ENCODE measurements around the gene C6orf52.
A peak's percentile ranks its signal among the peaks of the same experiment; 100 is the strongest.
"Not testable (repeated sequence)": the region's sequence is repeated elsewhere in the genome, so short reads cannot be mapped to it uniquely, and the experiment has no call there.

Gene C6orf52

DNA sequence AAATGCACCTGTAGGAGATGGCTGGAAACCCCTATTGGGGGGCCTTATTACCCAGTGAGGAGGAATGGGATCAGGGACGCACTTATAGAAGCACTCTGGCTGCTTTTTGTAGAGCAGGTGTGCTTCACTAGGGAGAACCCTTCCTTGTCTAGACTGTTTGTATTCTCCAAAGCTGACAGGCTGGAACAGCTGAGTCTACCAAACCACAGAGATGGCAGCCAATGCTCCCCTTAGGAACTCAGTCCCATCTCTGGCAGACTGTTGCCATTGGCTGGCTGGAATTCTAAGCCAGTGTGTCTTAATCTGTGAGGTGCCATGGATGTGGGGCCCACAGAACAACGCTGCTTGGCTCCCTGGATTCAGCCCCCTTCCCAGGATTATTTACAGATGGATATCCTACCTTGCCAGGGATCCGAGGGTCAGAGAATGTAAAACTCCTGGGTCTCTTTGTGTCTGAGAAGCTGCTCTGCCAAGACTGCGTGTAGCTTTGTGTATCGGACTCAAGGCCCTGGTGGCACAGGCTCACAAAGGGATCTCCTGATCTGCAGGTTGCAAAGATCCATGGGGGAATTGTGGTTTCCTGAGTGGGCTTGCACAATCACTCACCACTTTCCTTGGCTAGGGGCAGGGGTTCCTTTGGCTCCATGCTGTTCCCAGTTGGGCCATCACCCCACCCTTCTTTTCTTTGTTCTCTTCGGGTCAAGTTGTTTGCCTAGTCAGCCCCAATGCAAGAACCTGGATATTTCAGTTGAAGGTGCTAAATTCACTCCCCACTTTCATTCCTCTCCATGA, 26.1 kb downstream of the C6orf52 start:
- no peak for DNase-seq
- Histone ChIP-seq H3K4me3 (ENCODE audit: low read depth, low read length) (no peak overlapping the region), H3K27me3 (ENCODE audit: insufficient read depth, low read depth, severe bottlenecking) (no peaks in the 10 kb centered on the region), H3K36me3 (no peaks in the 10 kb centered on the region), H3K9me3 (ENCODE audit: severe bottlenecking) (no peaks in the 10 kb centered on the region), H3K27ac (no peak overlapping the region)
- TF ChIP-seq, protein P1, sequence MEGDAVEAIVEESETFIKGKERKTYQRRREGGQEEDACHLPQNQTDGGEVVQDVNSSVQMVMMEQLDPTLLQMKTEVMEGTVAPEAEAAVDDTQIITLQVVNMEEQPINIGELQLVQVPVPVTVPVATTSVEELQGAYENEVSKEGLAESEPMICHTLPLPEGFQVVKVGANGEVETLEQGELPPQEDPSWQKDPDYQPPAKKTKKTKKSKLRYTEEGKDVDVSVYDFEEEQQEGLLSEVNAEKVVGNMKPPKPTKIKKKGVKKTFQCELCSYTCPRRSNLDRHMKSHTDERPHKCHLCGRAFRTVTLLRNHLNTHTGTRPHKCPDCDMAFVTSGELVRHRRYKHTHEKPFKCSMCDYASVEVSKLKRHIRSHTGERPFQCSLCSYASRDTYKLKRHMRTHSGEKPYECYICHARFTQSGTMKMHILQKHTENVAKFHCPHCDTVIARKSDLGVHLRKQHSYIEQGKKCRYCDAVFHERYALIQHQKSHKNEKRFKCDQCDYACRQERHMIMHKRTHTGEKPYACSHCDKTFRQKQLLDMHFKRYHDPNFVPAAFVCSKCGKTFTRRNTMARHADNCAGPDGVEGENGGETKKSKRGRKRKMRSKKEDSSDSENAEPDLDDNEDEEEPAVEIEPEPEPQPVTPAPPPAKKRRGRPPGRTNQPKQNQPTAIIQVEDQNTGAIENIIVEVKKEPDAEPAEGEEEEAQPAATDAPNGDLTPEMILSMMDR (IDR thresholded peaks at IDR 0.05; ENCODE audit: low read depth, low read length) = no peak

DNA sequence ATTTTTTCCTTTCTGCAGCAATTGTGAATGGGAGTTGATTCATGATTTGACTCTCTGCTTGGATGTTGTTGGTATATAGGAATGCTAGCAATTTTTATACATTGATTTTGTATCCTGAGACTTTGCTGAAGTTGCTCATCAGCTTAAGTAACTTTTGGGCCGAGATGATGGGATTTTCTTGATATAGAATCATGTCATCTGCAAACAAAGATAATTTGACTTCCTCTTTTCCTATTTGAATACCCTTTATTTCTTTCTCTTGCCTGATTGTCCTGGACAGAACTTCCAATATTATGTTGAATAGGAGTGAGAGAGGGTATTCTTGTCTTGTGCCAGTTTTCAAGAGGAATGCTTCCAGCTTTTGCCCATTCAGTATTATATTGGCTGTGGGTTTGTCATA, 28.8 kb downstream of the C6orf52 start:
- H3K36me3 ChIP-seq; DNase-seq; H3K27ac ChIP-seq; H3K9me3 ChIP-seq (ENCODE audit: severe bottlenecking); H3K4me3 ChIP-seq (ENCODE audit: low read depth, low read length); H3K27me3 ChIP-seq (ENCODE audit: insufficient read depth, low read depth, severe bottlenecking): not testable (repeated sequence)

DNA sequence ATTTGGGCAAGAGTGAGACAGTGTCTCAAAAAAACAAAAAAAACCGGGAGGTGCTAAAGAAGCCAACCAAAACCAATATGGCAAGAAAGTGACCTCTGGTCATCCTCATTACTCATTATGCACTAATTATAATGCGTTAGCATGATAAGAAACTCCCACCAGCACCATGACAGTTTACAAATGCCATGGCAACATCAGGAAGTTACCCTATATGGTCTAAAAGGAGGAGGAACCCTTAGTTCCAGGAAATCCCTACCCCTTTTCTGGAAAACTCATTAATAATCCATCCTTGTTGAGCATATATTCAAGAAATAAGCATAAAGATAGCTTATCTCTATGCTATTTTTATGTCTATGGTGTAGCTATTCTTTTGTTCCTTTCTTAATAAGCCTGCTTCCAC, 31.7 kb downstream of the C6orf52 start:
- TF ChIP-seq, protein P1 (IDR thresholded peaks at IDR 0.05; ENCODE audit: low read depth, low read length) = no peak
- peaks cover 7% of the 10 kb centered on the region for H3K9me3 ChIP-seq (ENCODE audit: severe bottlenecking)
- H3K4me3 ChIP-seq (ENCODE audit: low read depth, low read length) = no peak overlapping the region
- no peak for DNase-seq
- H3K27me3 ChIP-seq (ENCODE audit: insufficient read depth, low read depth, severe bottlenecking) = no peaks in the 10 kb centered on the region
- no peak overlapping the region for H3K27ac ChIP-seq
- H3K36me3 ChIP-seq = no peaks in the 10 kb centered on the region

DNA sequence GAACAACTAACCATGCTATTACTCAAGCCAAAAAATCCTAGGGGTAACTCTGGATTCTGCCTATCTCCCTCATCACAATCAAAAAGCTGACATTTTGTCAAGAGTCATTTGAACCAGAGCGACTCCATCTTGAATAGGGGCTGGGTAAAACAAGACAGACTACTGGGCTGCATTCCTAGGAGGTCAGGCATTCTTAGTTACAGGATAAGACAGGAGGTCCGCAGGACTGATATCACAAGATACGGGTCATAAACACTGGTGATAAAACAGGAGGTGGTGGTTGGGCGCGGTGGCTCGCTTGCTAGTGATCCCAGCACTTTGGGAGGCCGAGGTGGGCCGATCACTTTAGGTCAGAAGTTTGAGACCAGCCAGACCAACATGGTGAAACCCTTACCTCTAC, 32.2 kb downstream of the C6orf52 start:
- TF ChIP-seq, protein P1 (IDR thresholded peaks at IDR 0.05; ENCODE audit: low read depth, low read length) = no peak
- Histone ChIP-seq H3K36me3 (no peaks in the 10 kb centered on the region), H3K4me3 (ENCODE audit: low read depth, low read length) (no peak overlapping the region), H3K27ac (no peak overlapping the region), H3K9me3 (ENCODE audit: severe bottlenecking) (peaks cover 7% of the 10 kb centered on the region), H3K27me3 (ENCODE audit: insufficient read depth, low read depth, severe bottlenecking) (no peaks in the 10 kb centered on the region)
- DNase-seq = no peak

DNA sequence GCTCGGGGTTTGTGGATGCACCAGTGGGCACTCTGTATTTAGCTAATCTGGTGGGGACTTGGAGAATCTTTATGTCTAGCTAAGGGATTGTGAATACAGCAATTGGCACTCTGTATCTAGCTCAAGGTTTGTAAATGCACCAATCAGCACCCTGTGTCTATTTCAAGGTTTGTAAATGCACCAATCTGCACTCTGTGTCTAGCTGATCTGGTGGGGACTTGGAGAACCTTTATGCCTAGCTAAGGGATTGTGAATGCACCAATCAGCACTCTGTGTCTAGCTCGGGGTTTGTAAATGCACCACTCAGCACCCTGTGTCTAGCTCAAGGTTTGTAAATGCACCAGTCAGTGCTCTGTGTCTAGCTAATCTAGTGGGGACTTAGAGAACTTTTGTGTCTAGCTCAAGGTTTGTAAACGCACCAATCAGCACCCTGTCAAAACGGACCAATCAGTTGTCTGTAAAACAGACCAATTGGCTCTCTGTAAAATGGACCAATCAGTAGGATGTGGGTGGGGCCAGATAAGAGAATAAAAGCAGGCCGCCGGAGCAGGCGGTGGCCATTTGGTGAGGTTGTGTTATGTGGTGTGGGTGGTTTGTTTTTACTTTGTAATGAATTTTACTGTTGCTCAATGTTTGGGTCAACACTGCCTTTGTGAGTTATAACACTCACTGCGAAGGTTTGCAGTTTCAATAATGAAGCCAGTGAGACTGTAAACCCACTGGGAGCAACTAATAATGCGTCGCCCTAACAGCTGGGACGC, 33.8 kb downstream of the C6orf52 start:
- H3K9me3 ChIP-seq (ENCODE audit: severe bottlenecking); H3K36me3 ChIP-seq; H3K27me3 ChIP-seq (ENCODE audit: insufficient read depth, low read depth, severe bottlenecking); DNase-seq: not testable (repeated sequence)
- Histone ChIP-seq H3K27ac (peak overlapping the region; percentile 76), H3K4me3 (ENCODE audit: low read depth, low read length) (peak overlapping the region; percentile 53)

DNA sequence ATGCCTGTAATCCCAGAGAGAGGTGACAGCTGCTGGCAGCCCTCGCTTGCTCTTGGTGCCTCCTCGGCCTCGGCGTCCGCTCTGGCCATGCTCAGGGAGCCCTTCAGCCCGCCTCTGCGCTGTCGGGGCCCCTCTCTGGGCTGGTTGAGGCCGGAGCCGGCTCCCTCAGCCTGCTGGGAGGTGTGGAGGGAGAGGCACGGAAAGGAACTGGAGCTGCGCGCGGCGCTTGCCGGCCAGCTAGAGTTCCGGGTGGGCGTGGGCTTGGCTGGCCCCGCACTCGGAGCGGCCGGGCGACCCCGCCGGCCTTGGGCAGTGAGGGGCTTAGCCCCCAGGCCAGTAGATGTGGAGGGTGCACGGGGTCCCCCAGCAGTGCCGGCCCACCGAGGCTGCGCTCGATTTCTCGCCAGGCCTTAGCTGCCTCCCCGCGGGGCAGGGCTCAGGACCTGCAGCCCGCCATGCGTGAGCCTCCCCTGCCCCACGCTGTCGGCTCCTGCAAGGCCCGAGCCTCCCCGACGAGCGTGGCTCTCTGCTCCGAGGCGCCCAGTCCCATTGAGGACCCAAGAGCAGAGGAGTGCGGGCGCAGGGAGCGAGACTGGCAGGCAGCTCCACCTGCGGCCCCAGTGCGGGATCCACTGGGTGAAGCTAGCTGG, 34.6 kb downstream of the C6orf52 start:
- Histone ChIP-seq H3K4me3 (ENCODE audit: low read depth, low read length) (peak overlapping the region; percentile 53), H3K27me3 (ENCODE audit: insufficient read depth, low read depth, severe bottlenecking) (no peaks in the 10 kb centered on the region), H3K9me3 (ENCODE audit: severe bottlenecking) (peaks cover 7% of the 10 kb centered on the region), H3K36me3 (no peaks in the 10 kb centered on the region), H3K27ac (peak overlapping the region; percentile 76)
- TF ChIP-seq, protein P1 (IDR thresholded peaks at IDR 0.05; ENCODE audit: low read depth, low read length) = peak; percentile 15; the same call in 1 of the 2 replicates
- peak; percentile 86 for DNase-seq

Measured in WERI-Rb-1 (cell line).